Choroid plexus epithelial cell (primary cell): ENCODE results near the gene CFAP20DC.
"Not testable (repeated sequence)": the region's sequence is repeated elsewhere in the genome, so short reads cannot be mapped to it uniquely, and the experiment has no call there.

Source experiments
- DNase-seq: peaks from one replicate; pipeline ENCODE4 v3.0.0-alpha.2; 2010; ENCODE audit warnings: low read depth
- H3K4me3 ChIP-seq: 2 replicates; pipeline ENCODE4 v1.5.1; 2011; ENCODE audit warnings: low read depth, mild to moderate bottlenecking, control low read depth, low read length, moderate library complexity
- CTCF ChIP-seq: conservative IDR thresholded peaks from 2 replicates; pipeline ENCODE4 v1.5.1; 2011; ENCODE audit warnings: low read depth, mild to moderate bottlenecking, control low read depth, inconsistent platforms, low read length, moderate library complexity

CFAP20DC gene

GRCh38 chr3:58708116-58708791, 341.6 kb downstream of the CFAP20DC start:
- TF ChIP-seq CTCF: no peak
- no peak for DNase-seq
- no peak overlapping the region for H3K4me3 ChIP-seq

GRCh38 chr3:58707390-58707930, 342.4 kb downstream of the CFAP20DC start:
- no peak for DNase-seq
- no peak overlapping the region for H3K4me3 ChIP-seq
- TF ChIP-seq CTCF: no peak

- DNase-seq: no peak
- no peak for TF ChIP-seq CTCF
- no peak overlapping the region for H3K4me3 ChIP-seq
Observed at GRCh38 chr3:58706395-58707167, 343.2 kb downstream of the CFAP20DC start.

- H3K4me3 ChIP-seq: no peak overlapping the region
- DNase-seq: no peak
- TF ChIP-seq CTCF: no peak
Observed at GRCh38 chr3:58704745-58705144, 345.1 kb downstream of the CFAP20DC start.

GRCh38 chr3:58704304-58704703, 345.5 kb downstream of the CFAP20DC start:
- DNase-seq, H3K4me3 ChIP-seq: not testable (repeated sequence)

GRCh38 chr3:58698246-58698645, 351.6 kb downstream of the CFAP20DC start:
- TF ChIP-seq CTCF: no peak
- DNase-seq: no peak
- H3K4me3 ChIP-seq: no peak overlapping the region

- no peak for TF ChIP-seq CTCF
- no peak for DNase-seq
- no peak overlapping the region for H3K4me3 ChIP-seq
Observed at GRCh38 chr3:58697561-58697960, 352.3 kb downstream of the CFAP20DC start.

- not testable (repeated sequence) for DNase-seq, H3K4me3 ChIP-seq
Observed at GRCh38 chr3:58696813-58697212, 353.0 kb downstream of the CFAP20DC start.
